ENCODE data around the gene GCN1. TPM values are rescaled to one million over a fixed set of nuclear protein-coding genes. Genes with fewer than 3 reads are reported as not detected.
"Not testable (repeated sequence)": the region's sequence is repeated elsewhere in the genome, so short reads cannot be mapped to it uniquely, and the experiment has no call there.

GCN1 gene
- total and polyA plus RNA-seq, 10 of the 15 experiments (the other 5 are each of a cell fraction or from before 2014, with no cell fraction given) = 10.8 to 150 (median 58.3) TPM

- ChIA-PET POLR2A (no interaction called here), RAD21 (ENCODE audit: unreplicated experiment) (no interaction called here), CTCF (no interaction called here), SMC1A (ENCODE audit: uncharacterized antibody, unreplicated experiment) (no interaction called here)
- intact Hi-C loops (cut with micrococcal nuclease; ENCODE audit: unreplicated experiment) = no loop called here
- no peak overlapping the region for H3K9ac ChIP-seq (ENCODE audit: control insufficient read depth, insufficient read depth, low read length)
- no peak for FAIRE-seq
- no peak overlapping the region for H3K4me3 ChIP-seq
- H3K79me2 ChIP-seq (ENCODE audit: control insufficient read depth, insufficient read depth, low read length) = no peaks in the 10 kb centered on the region
- no TSS peak for BruUV-seq (replicated peaks)
- TF ChIP-seq POLR2A (IDR thresholded peaks at IDR 0.05; ENCODE audit: low read depth, low read length) (no peak), ELK1 (IDR thresholded peaks at IDR 0.05; ENCODE audit: low read depth, low read length) (no peak), POLR2AphosphoS2 (IDR thresholded peaks at IDR 0.05; ENCODE audit: low read depth, low read length) (no peak), SREBF1 (IDR thresholded peaks at IDR 0.05; ENCODE audit: low read length) (no peak), NR2C1 (IDR thresholded peaks at IDR 0.05) (no peak), CUX1 (IDR thresholded peaks at IDR 0.05; ENCODE audit: insufficient replicate concordance, low read depth, low read length) (no peak)
- H3K36me3 ChIP-seq (ENCODE audit: control insufficient read depth in 2 of 2, insufficient read depth in 2 of 2, low read length in 1 of 2) = peaks cover 0 to 3% of the 10 kb centered on the region in 2 experiments; a peak in 2 of 4 replicates
- H3K9me3 ChIP-seq (replicated peaks; ENCODE audit: control insufficient read depth, insufficient read depth, low read length) = no peaks in the 10 kb centered on the region
- no peaks in the 10 kb centered on the region for H4K20me1 ChIP-seq (ENCODE audit: control insufficient read depth, insufficient read depth)
- no peaks in the 10 kb centered on the region for H3K27me3 ChIP-seq (replicated peaks in 1 of 2; ENCODE audit: control insufficient read depth in 2 of 2, insufficient read depth in 2 of 2, low read length in 1 of 2)
- WGBS (ENCODE audit: insufficient coverage, insufficient replicate concordance, low lambda C conversion rate, missing lambda C conversion rate) = 89% methylated on average over 12 of the region's 20 CpGs
- no peak overlapping the region for H3K27ac ChIP-seq (ENCODE audit: control insufficient read depth, insufficient read depth)
- no peak for DNase-seq (ENCODE audit: low read depth, low spot score)
- no peak overlapping the region for H3K4me2 ChIP-seq (ENCODE audit: control insufficient read depth, insufficient read depth)
- no peaks in the 10 kb centered on the region for H3K4me1 ChIP-seq (ENCODE audit: control insufficient read depth, insufficient read depth, low read length)
- in situ Hi-C loops (cut with MboI) = no loop called here
- no peak for ATAC-seq
- H2AFZ ChIP-seq (ENCODE audit: control insufficient read depth, low read depth, low read length) = no peak overlapping the region
These were observed 19.2 kb upstream of the GCN1 start for GRCh38 chr12:120213758-120214157.

- FAIRE-seq; H3K27me3 ChIP-seq (replicated peaks in 1 of 2; ENCODE audit: control insufficient read depth in 2 of 2, insufficient read depth in 2 of 2, low read length in 1 of 2); H3K4me3 ChIP-seq; H3K9me3 ChIP-seq (replicated peaks; ENCODE audit: control insufficient read depth, insufficient read depth, low read length); H3K4me1 ChIP-seq (ENCODE audit: control insufficient read depth, insufficient read depth, low read length); H2AFZ ChIP-seq (ENCODE audit: control insufficient read depth, low read depth, low read length); intact Hi-C loops (cut with micrococcal nuclease; ENCODE audit: unreplicated experiment); H3K36me3 ChIP-seq (ENCODE audit: control insufficient read depth in 2 of 2, insufficient read depth in 2 of 2, low read length in 1 of 2); RAD21 ChIA-PET (ENCODE audit: unreplicated experiment); H3K27ac ChIP-seq (ENCODE audit: control insufficient read depth, insufficient read depth); CTCF ChIA-PET; in situ Hi-C loops (cut with MboI); H3K4me2 ChIP-seq (ENCODE audit: control insufficient read depth, insufficient read depth); H3K79me2 ChIP-seq (ENCODE audit: control insufficient read depth, insufficient read depth, low read length); POLR2A ChIA-PET; DNase-seq (ENCODE audit: low read depth, low spot score); H4K20me1 ChIP-seq (ENCODE audit: control insufficient read depth, insufficient read depth); SMC1A ChIA-PET (ENCODE audit: uncharacterized antibody, unreplicated experiment); ATAC-seq; BruUV-seq (replicated peaks); H3K9ac ChIP-seq (ENCODE audit: control insufficient read depth, insufficient read depth, low read length): not testable (repeated sequence)
- WGBS (ENCODE audit: insufficient coverage, insufficient replicate concordance, low lambda C conversion rate, missing lambda C conversion rate) = 87% methylated on average over 5 of the region's 5 CpGs
These were observed 18.7 kb upstream of the GCN1 start for GRCh38 chr12:120213182-120213581.
